Keratinocyte (primary cell): ENCODE measurements around the gene TMEM139. TPM values are rescaled to one million over a fixed set of nuclear protein-coding genes. Genes with fewer than 3 reads are reported as not detected.

ENCODE experiments used
- DNase-seq: peaks from one replicate; pipeline ENCODE4 v3.0.0-alpha.2; 2011; ENCODE audit warnings: low read depth, missing footprints, low spot score
- FAIRE-seq: peaks from 2 replicates; lab custom pipeline; 2011; peaks lifted over from hg19 to GRCh38; lab: Jason Lieb, UNC
- H2AFZ ChIP-seq: 2 replicates; pipeline ENCODE4 v1.6.0; 2012; ENCODE audit warnings: low read length, control low read depth, inconsistent platforms; ENCODE audit not compliant: control insufficient read depth
- H3K27ac ChIP-seq: 2 replicates; pipeline ENCODE4 v1.5.1; 2011; ENCODE audit warnings: low read length; ENCODE audit not compliant: control insufficient read depth, insufficient read depth
- H3K27me3 ChIP-seq: 3 replicates; pipeline ENCODE4 v1.6.0; 2011; ENCODE audit warnings: low read length; ENCODE audit not compliant: control insufficient read depth, insufficient read depth; ENCODE audit errors: extremely low read depth
- H3K36me3 ChIP-seq, 2 experiments: 2 replicates in 1 of 2; 3 replicates in 1 of 2; pipeline ENCODE4 v1.5.1; 2011; ENCODE audit warnings: low read length in 2 of 2, mild to moderate bottlenecking in 1 of 2; ENCODE audit not compliant: control insufficient read depth in 2 of 2, insufficient read depth in 2 of 2; ENCODE audit errors: extremely low read depth in 1 of 2
- H3K4me1 ChIP-seq: 3 replicates; pipeline ENCODE4 v1.5.1; 2011; ENCODE audit warnings: low read length; ENCODE audit not compliant: control insufficient read depth, insufficient read depth; ENCODE audit errors: extremely low read depth
- H3K4me2 ChIP-seq: 3 replicates; pipeline ENCODE4 v1.6.0; 2011; ENCODE audit warnings: low read depth, low read length; ENCODE audit not compliant: control insufficient read depth, insufficient read depth; ENCODE audit errors: extremely low read depth
- H3K4me3 ChIP-seq, 3 experiments: fragments of 200-600 bp in 1 of 3; sonication (generic) in 1 of 3; 2 replicates in 2 of 3; 3 replicates in 1 of 3; pipeline ENCODE4 v1.5.1; 2011 to 2016; ENCODE audit warnings: low read length in 3 of 3, mild to moderate bottlenecking in 3 of 3, control low read depth in 2 of 3, inconsistent platforms in 1 of 3, low read depth in 1 of 3, mixed read lengths in 1 of 3, mixed run types in 1 of 3, moderate library complexity in 1 of 3; ENCODE audit not compliant: control insufficient read depth in 2 of 3, insufficient read depth in 2 of 3; ENCODE audit errors: extremely low read depth in 1 of 3
- H3K79me2 ChIP-seq: 2 replicates; pipeline ENCODE4 v1.6.0; 2012; ENCODE audit warnings: low read length; ENCODE audit not compliant: control insufficient read depth, insufficient read depth
- H3K9ac ChIP-seq: 3 replicates; pipeline ENCODE4 v1.6.0; 2011; ENCODE audit warnings: low read length; ENCODE audit not compliant: control insufficient read depth, insufficient read depth; ENCODE audit errors: extremely low read depth
- H3K9me1 ChIP-seq: 3 replicates; pipeline ENCODE4 v1.6.0; 2011; ENCODE audit warnings: low read length; ENCODE audit not compliant: control insufficient read depth, insufficient read depth; ENCODE audit errors: extremely low read depth
- H3K9me3 ChIP-seq: 2 replicates; pipeline ENCODE4 v1.5.1; 2012; ENCODE audit warnings: low read depth, low read length; ENCODE audit not compliant: control insufficient read depth
- H4K20me1 ChIP-seq: 3 replicates; pipeline ENCODE4 v1.6.0; 2011; ENCODE audit warnings: low read length; ENCODE audit not compliant: control insufficient read depth, insufficient read depth; ENCODE audit errors: extremely low read depth
- EZH2 ChIP-seq: IDR thresholded peaks from one replicate; pipeline ENCODE4 v1.6.1; 2012; ENCODE audit warnings: inconsistent platforms, mild to moderate bottlenecking, low read length, moderate library complexity
- dilution Hi-C: fragments of 300-500 bp; cut with MboI; formaldehyde crosslinking; loops from one replicate; pipeline ENCODE4 v1.7.0; 2020; ENCODE audit warnings: low sequenced_read_pairs; ENCODE audit not compliant: extremely low pct_ligation_motif_present
- polyA plus RNA-seq, 5 experiments: library from polyadenylated mRNA; depleted of rRNA in 3 of 5; stranded (reverse) in 3 of 5; stranded (forward) in 1 of 5; unstranded in 1 of 5; fragments of >200 nt; gene quantifications; 1 replicate in 1 of 5; 2 replicates in 3 of 5; 3 replicates in 1 of 5; pipeline versions ENCODE4 v1.2.1 to v1.2.3, GENCODE V29; 2011 to 2012; ENCODE audit warnings: missing spikeins in 2 of 5, low read depth in 1 of 5, low replicate concordance in 1 of 5
- TF ChIP-seq, protein P1 (sequence below), 3 experiments: IDR thresholded peaks in 1 of 3; conservative IDR thresholded peaks in 1 of 3; optimal IDR thresholded peaks in 1 of 3; 2 replicates in 2 of 3; 3 replicates in 1 of 3; pipeline versions ENCODE3 to v1.5.1; 2011; ENCODE audit warnings: low read length in 3 of 3, mild to moderate bottlenecking in 3 of 3, moderate library complexity in 2 of 3, control low read depth in 1 of 3, inconsistent platforms in 1 of 3; ENCODE audit not compliant: insufficient read depth in 2 of 3; ENCODE audit errors: extremely low read depth in 1 of 3

Gene TMEM139
- polyA plus RNA-seq, 1 donor (not counting 4 experiments of a cell fraction or from before 2014, with no cell fraction given) = 22.3 TPM

- Histone ChIP-seq H3K79me2 (no peaks in the 10 kb centered on the region), H3K4me1 (peaks cover 18% of the 10 kb centered on the region), H2AFZ (no peak overlapping the region), H3K4me3 (no peak overlapping the region), H3K36me3 (no peaks in the 10 kb centered on the region), H3K27me3 (no peaks in the 10 kb centered on the region), H3K27ac (no peak overlapping the region), H3K9me3 (no peaks in the 10 kb centered on the region), H3K4me2 (no peak overlapping the region), H3K9ac (no peak overlapping the region), H4K20me1 (no peaks in the 10 kb centered on the region), H3K9me1 (no peaks in the 10 kb centered on the region)
- DNase-seq = no peak
- FAIRE-seq = no peak
- TF ChIP-seq EZH2 = no peak
- TF ChIP-seq, protein P1, sequence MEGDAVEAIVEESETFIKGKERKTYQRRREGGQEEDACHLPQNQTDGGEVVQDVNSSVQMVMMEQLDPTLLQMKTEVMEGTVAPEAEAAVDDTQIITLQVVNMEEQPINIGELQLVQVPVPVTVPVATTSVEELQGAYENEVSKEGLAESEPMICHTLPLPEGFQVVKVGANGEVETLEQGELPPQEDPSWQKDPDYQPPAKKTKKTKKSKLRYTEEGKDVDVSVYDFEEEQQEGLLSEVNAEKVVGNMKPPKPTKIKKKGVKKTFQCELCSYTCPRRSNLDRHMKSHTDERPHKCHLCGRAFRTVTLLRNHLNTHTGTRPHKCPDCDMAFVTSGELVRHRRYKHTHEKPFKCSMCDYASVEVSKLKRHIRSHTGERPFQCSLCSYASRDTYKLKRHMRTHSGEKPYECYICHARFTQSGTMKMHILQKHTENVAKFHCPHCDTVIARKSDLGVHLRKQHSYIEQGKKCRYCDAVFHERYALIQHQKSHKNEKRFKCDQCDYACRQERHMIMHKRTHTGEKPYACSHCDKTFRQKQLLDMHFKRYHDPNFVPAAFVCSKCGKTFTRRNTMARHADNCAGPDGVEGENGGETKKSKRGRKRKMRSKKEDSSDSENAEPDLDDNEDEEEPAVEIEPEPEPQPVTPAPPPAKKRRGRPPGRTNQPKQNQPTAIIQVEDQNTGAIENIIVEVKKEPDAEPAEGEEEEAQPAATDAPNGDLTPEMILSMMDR (optimal IDR thresholded peaks at IDR 0.05 in 1 of 3, IDR thresholded peaks at IDR 0.05 in 1 of 3, conservative IDR thresholded peaks at IDR 0.05 in 1 of 3; ENCODE audit: extremely low read depth in 1 of 3, insufficient read depth in 2 of 3, low read length in 3 of 3) = no peak
- dilution Hi-C loops = no loop called here
Measured at GRCh38 chr7:143247372-143247771, 37.4 kb upstream of the TMEM139 start.

- Histone ChIP-seq H3K36me3 (no peaks in the 10 kb centered on the region), H3K27ac (no peak overlapping the region), H3K4me2 (no peak overlapping the region), H3K27me3 (no peaks in the 10 kb centered on the region), H3K9ac (no peak overlapping the region), H4K20me1 (no peaks in the 10 kb centered on the region), H3K9me1 (no peaks in the 10 kb centered on the region), H3K79me2 (no peaks in the 10 kb centered on the region), H3K4me3 (no peak overlapping the region), H3K4me1 (peaks cover 18% of the 10 kb centered on the region), H2AFZ (no peak overlapping the region), H3K9me3 (no peaks in the 10 kb centered on the region)
- dilution Hi-C loops = no loop called here
- DNase-seq (no peak), FAIRE-seq (no peak)
- TF ChIP-seq, protein P1 (optimal IDR thresholded peaks at IDR 0.05 in 1 of 3, IDR thresholded peaks at IDR 0.05 in 1 of 3, conservative IDR thresholded peaks at IDR 0.05 in 1 of 3; ENCODE audit: extremely low read depth in 1 of 3, insufficient read depth in 2 of 3, low read length in 3 of 3) = no peak
Measured at GRCh38 chr7:143248761-143249354, 35.9 kb upstream of the TMEM139 start.
